DOHH2 (cell line): ENCODE results near the gene ABI1.

Experiments used
- H3F3A ChIP-seq: fragments of 200-600 bp; sonication (generic), shearing (Covaris generic); 2 replicates; pipeline ENCODE4 v1.6.0; 2016; ENCODE audit warnings: antibody characterized with exemption, mild to moderate bottlenecking; ENCODE audit not compliant: control insufficient read depth, insufficient read depth
- H3K27ac ChIP-seq: fragments of 200-600 bp; sonication (generic); 2 replicates; pipeline ENCODE4 v1.5.1; 2014; ENCODE audit warnings: low read depth, mild to moderate bottlenecking, low read length, moderate library complexity
- H3K27me3 ChIP-seq: fragments of 200-600 bp; sonication (generic); 2 replicates; pipeline ENCODE4 v1.6.1; 2014; ENCODE audit warnings: mild to moderate bottlenecking, low read length, mixed read lengths; ENCODE audit not compliant: control insufficient read depth
- H3K36me3 ChIP-seq: fragments of 200-600 bp; sonication (generic); 2 replicates; pipeline ENCODE4 v1.6.1; 2014; ENCODE audit warnings: mild to moderate bottlenecking, low read length, moderate library complexity, mixed read lengths; ENCODE audit not compliant: control insufficient read depth
- H3K4me1 ChIP-seq: fragments of 200-600 bp; sonication (generic); 2 replicates; pipeline ENCODE4 v1.6.1; 2014; ENCODE audit warnings: mild to moderate bottlenecking, low read length, mixed read lengths; ENCODE audit not compliant: control insufficient read depth
- H3K4me2 ChIP-seq: fragments of 200-600 bp; sonication (generic); 2 replicates; pipeline ENCODE4 v1.6.0; 2014; ENCODE audit warnings: mild to moderate bottlenecking, low read length, moderate library complexity
- H3K4me3 ChIP-seq: fragments of 200-600 bp; sonication (generic); 2 replicates; pipeline ENCODE4 v1.5.1; 2014; ENCODE audit warnings: mild to moderate bottlenecking, low read length, mixed read lengths
- H3K79me2 ChIP-seq: fragments of 200-600 bp; sonication (generic); 2 replicates; pipeline ENCODE4 v1.6.1; 2014; ENCODE audit warnings: mild to moderate bottlenecking, low read length, mixed read lengths; ENCODE audit not compliant: control insufficient read depth
- H3K9me2 ChIP-seq: fragments of 200-600 bp; sonication (generic); replicated peaks from 2 replicates; pipeline ENCODE4 v1.6.1; 2014; ENCODE audit warnings: mild to moderate bottlenecking, low read length, mixed read lengths; ENCODE audit not compliant: control insufficient read depth
- H3K9me3 ChIP-seq: fragments of 200-600 bp; sonication (generic); 2 replicates; pipeline ENCODE4 v1.6.1; 2014; ENCODE audit warnings: antibody characterized with exemption, low read length, mixed read lengths; ENCODE audit not compliant: control insufficient read depth, insufficient read depth
- H4K20me1 ChIP-seq: fragments of 200-600 bp; sonication (generic); 2 replicates; pipeline ENCODE4 v1.6.0; 2014; ENCODE audit warnings: low read depth, mild to moderate bottlenecking, antibody characterized with exemption, low read length, moderate library complexity; ENCODE audit not compliant: control insufficient read depth, insufficient read depth
- EZH2phosphoT487 ChIP-seq: fragments of 200-600 bp; sonication (generic); IDR thresholded peaks from 2 replicates; pipeline ENCODE4 v1.6.1; 2017; ENCODE audit warnings: borderline replicate concordance, mild to moderate bottlenecking, antibody characterized with exemption, low read length, moderate library complexity, mixed read lengths
- TF ChIP-seq, protein P1 (sequence below): fragments of 200-600 bp; sonication (generic); IDR thresholded peaks from one replicate; pipeline ENCODE4 v1.5.1; 2014; ENCODE audit warnings: antibody characterized with exemption, mild to moderate bottlenecking, low read depth, low read length; ENCODE audit not compliant: poor library complexity, severe bottlenecking

The ABI1 gene

DNA sequence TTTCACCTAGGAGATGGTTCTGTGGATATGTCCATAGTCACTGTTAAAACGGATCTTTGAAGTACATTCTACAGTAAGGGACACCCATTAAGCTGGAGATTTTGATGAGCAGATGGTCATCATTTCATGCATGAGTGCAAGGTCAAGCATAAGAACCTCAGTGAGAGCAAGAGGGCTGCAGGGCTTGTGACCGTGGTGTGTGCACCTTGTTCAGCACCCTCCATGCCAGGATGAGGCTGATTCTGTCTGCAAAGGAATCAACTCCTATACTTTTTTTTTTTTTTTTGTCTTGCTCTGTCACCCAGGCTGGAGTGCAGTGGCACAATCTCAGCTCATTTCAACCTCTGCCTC, 145.6 kb downstream of the ABI1 start:
- no peaks in the 10 kb centered on the region for H4K20me1 ChIP-seq
- no peaks in the 10 kb centered on the region for H3K4me1 ChIP-seq
- H3K9me3 ChIP-seq, result no peaks in the 10 kb centered on the region
- no peak for TF ChIP-seq EZH2phosphoT487
- TF ChIP-seq, protein P1, sequence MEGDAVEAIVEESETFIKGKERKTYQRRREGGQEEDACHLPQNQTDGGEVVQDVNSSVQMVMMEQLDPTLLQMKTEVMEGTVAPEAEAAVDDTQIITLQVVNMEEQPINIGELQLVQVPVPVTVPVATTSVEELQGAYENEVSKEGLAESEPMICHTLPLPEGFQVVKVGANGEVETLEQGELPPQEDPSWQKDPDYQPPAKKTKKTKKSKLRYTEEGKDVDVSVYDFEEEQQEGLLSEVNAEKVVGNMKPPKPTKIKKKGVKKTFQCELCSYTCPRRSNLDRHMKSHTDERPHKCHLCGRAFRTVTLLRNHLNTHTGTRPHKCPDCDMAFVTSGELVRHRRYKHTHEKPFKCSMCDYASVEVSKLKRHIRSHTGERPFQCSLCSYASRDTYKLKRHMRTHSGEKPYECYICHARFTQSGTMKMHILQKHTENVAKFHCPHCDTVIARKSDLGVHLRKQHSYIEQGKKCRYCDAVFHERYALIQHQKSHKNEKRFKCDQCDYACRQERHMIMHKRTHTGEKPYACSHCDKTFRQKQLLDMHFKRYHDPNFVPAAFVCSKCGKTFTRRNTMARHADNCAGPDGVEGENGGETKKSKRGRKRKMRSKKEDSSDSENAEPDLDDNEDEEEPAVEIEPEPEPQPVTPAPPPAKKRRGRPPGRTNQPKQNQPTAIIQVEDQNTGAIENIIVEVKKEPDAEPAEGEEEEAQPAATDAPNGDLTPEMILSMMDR, result no peak
- no peaks in the 10 kb centered on the region for H3K27me3 ChIP-seq
- no peak overlapping the region for H3K4me3 ChIP-seq
- H3K79me2 ChIP-seq, result peaks cover 2% of the 10 kb centered on the region; the same call in 1 of the 2 replicates
- H3K9me2 ChIP-seq, result no peaks in the 10 kb centered on the region
- H3F3A ChIP-seq, result no peaks in the 10 kb centered on the region
- peaks cover 63% of the 10 kb centered on the region for H3K36me3 ChIP-seq
- H3K27ac ChIP-seq, result no peak overlapping the region
- H3K4me2 ChIP-seq, result no peak overlapping the region

- TF ChIP-seq, protein P1, result no peak
- TF ChIP-seq EZH2phosphoT487, result no peak
- Histone ChIP-seq H3K36me3 (peaks cover 60% of the 10 kb centered on the region), H4K20me1 (no peaks in the 10 kb centered on the region), H3K27me3 (no peaks in the 10 kb centered on the region), H3K4me3 (no peak overlapping the region), H3K4me1 (no peaks in the 10 kb centered on the region), H3K9me3 (no peaks in the 10 kb centered on the region), H3K9me2 (no peaks in the 10 kb centered on the region), H3K27ac (no peak overlapping the region), H3K4me2 (no peak overlapping the region), H3F3A (no peaks in the 10 kb centered on the region), H3K79me2 (peaks cover 2% of the 10 kb centered on the region; the same call in 1 of the 2 replicates)
Observed at GRCh38 chr10:26714415-26715136, 146.2 kb downstream of the ABI1 start.

- Histone ChIP-seq H3K9me3 (no peaks in the 10 kb centered on the region), H3K4me1 (no peaks in the 10 kb centered on the region), H3F3A (no peaks in the 10 kb centered on the region), H3K4me3 (no peak overlapping the region), H4K20me1 (no peaks in the 10 kb centered on the region), H3K27ac (no peak overlapping the region), H3K9me2 (no peaks in the 10 kb centered on the region), H3K36me3 (peaks cover 68% of the 10 kb centered on the region), H3K4me2 (no peak overlapping the region), H3K79me2 (peaks cover 10% of the 10 kb centered on the region), H3K27me3 (no peaks in the 10 kb centered on the region)
- TF ChIP-seq, protein P1, result no peak
- TF ChIP-seq EZH2phosphoT487, result no peak
Observed at GRCh38 chr10:26711324-26711723, 149.4 kb downstream of the ABI1 start.

GRCh38 chr10:26706936-26707335, 153.8 kb downstream of the ABI1 start:
- Histone ChIP-seq H3K9me3 (no peaks in the 10 kb centered on the region), H4K20me1 (no peaks in the 10 kb centered on the region), H3K4me3 (no peak overlapping the region), H3K27ac (no peak overlapping the region), H3K4me1 (no peaks in the 10 kb centered on the region), H3K27me3 (no peaks in the 10 kb centered on the region), H3F3A (no peaks in the 10 kb centered on the region), H3K79me2 (peaks cover 34% of the 10 kb centered on the region), H3K4me2 (no peak overlapping the region), H3K9me2 (no peaks in the 10 kb centered on the region), H3K36me3 (peaks cover 71% of the 10 kb centered on the region)
- TF ChIP-seq EZH2phosphoT487, result no peak
- TF ChIP-seq, protein P1, result no peak
